GM19468 (cell line): ENCODE measurements around the gene CCDC51.
"Not testable (repeated sequence)": the region's sequence is repeated elsewhere in the genome, so short reads cannot be mapped to it uniquely, and the experiment has no call there.

Source experiments
- ATAC-seq: cut with Tn5 transposase; IDR thresholded peaks from one replicate; pipeline ENCODE4 v1.9.1; 2021; ENCODE audit warnings: mild to moderate bottlenecking, moderate library complexity, moderate number of reproducible peaks; ENCODE audit not compliant: unreplicated experiment; ENCODE audit errors: extremely low read depth

Gene CCDC51

DNA sequence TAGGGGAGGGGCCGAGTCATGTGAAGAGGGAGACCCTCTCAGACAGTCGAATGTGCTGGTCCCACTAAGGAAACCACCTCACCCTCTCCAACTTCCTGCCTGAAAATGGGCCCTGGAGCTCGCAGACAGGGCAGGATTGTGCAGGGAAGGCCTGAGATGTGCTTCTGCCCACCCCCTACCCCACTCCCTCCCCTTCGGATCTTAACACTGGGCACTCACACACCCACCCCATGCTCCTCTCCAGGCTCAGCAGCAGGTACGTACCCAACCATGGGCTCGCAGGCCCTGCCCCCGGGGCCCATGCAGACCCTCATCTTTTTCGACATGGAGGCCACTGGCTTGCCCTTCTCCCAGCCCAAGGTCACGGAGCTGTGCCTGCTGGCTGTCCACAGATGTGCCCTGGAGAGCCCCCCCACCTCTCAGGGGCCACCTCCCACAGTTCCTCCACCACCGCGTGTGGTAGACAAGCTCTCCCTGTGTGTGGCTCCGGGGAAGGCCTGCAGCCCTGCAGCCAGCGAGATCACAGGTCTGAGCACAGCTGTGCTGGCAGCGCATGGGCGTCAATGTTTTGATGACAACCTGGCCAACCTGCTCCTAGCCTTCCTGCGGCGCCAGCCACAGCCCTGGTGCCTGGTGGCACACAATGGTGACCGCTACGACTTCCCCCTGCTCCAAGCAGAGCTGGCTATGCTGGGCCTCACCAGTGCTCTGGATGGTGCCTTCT lies 26.6 kb upstream of the CCDC51 start:
- ATAC-seq, result no peak

GRCh38 chr3:48465531-48466378 lies 25.8 kb upstream of the CCDC51 start:
- ATAC-seq, result peak; percentile 80

GRCh38 chr3:48465237-48465530 lies 25.3 kb upstream of the CCDC51 start:
- ATAC-seq, result no peak

DNA sequence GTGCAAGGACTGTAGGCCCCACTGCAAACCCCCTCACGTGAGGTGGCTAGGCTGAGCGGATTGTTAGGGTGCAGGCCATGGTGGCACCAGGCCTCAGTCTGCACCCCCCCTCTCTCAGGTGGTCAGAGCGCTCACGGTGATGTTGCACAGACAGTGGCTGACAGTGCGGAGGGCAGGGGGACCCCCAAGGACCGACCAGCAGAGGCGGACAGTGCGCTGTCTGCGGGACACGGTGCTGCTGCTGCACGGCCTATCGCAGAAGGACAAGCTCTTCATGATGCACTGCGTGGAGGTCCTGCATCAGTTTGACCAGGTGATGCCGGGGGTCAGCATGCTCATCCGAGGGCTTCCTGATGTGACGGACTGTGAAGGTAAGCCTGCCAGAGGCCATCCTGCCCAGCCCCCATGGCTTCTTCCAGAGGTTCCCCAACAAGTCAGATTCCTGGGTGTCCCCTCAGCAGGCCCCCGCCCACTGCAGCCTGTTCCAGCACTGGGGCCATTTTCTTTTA lies 24.8 kb upstream of the CCDC51 start:
- no peak for ATAC-seq

DNA sequence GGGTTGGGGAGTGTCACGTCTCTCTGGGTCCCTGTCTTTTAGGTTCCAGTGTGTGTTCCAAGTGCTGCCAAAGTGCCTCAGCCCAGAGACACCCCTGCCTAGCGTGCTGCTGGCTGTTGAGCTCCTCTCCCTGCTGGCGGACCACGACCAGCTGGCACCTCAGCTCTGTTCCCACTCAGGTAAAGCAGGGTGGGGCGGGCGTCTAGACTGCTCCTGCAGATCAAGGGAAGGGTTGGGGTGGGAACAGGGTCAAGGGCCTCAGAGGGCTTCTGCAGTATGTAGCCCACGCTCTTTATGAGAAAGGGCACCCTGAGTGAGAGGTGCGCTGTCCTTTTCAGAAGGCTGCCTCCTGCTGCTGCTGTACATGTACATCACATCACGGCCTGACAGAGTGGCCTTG lies 23.8 kb upstream of the CCDC51 start:
- ATAC-seq, result no peak

- not testable (repeated sequence) for ATAC-seq
These were observed 21.8 kb upstream of the CCDC51 start for GRCh38 chr3:48461767-48462166.

DNA sequence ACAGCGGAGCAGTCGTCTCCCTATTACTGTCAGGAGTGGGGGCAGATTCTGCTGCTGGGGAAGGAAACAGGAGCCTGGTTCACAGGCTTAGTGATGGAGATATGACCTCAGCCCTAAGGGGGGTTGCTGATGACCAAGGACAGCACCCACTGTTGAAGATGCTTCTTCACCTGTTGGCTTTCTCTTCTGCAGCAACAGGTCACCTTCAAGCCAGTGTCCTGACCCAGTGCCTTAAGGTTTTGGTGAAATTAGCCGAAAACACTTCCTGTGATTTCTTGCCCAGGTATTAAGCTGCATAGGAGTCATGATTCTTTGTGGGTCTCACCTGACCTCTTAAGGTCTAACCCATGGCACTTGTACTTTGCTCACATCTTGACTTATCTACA lies 20.6 kb upstream of the CCDC51 start:
- ATAC-seq, result no peak

DNA sequence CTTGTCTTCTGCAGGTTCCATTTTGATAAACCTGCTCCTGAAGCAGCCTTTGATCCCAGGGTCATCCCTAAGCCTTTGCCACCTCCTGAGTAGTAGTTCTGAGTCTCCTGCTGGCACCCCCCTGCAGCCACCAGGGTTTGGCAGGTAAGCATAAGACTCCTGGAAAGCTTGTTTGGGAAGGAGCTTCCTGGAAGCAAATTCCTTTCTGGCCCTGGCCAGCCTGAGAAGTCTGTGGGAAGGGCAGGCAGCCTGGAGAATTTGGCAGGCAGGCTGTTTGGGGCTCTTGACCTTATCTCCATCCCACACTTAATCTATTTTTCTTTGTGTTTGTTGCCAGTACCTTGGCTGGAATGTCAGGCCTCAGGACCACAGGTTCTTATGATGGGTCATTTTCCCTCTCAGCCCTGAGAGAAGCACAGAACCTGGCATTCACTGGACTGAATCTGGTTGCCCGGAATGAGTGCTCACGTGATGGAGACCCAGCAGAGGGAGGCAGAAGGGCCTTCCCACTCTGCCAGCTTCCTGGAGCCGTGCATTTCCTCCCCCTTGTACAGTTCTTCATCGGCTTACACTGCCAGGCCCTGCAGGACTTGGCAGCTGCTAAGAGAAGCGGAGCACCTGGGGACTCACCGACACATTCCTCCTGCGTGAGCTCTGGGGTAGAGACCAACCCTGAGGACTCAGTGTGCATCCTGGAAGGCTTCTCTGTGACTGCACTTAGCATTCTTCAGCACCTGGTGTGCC lies 20.0 kb upstream of the CCDC51 start:
- ATAC-seq, result no peak

DNA sequence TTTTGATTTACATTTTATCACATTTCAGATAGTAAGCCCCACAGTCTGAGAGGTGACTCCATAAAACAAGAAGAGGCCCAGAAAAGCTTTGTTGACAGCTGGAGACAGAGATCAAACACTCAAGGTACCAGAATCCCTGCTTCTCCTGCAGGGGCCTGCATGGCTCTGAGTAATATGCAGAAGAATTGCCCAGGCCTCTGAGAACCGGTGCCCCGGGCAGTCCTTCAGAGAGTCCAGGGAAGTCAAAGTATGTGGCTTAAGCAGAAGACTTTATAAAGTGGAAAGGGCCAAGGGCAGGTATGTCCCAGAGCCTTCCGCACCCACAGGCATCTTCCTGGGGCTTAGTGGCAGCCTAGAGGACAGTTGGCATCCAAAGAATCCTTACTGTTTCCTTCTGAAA lies 19.4 kb upstream of the CCDC51 start:
- ATAC-seq, result no peak

- ATAC-seq, result no peak
These were observed 16.5 kb upstream of the CCDC51 start for GRCh38 chr3:48456456-48456855.

GRCh38 chr3:48451270-48451669 lies 11.4 kb upstream of the CCDC51 start:
- no peak for ATAC-seq

GRCh38 chr3:48446425-48447193 lies 6.7 kb upstream of the CCDC51 start, which contains the start of gene ATRIP:
ATRIP (plus strand) TSS chr3:48446737; CDS start chr3:48446846, 109 bp downstream.
- ATAC-seq, result peak; percentile 71

DNA sequence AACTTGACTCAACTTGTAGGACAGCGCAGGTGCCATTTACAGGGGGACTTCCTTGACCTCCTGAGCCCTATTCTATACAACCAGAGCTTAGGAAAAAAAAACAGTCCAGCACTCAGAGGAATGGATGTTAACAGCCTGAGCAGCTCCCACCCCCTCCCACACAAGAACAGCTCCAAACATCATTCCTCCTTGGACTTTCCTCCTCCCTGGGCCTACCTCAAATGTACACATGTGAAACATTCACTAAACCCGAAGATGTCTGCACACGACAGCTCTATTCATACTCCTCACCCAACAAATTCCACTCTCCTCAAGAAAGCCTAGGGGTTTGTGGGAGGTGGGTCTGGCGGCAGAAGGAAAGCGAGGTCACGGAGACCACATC lies 6.1 kb upstream of the CCDC51 start:
- ATAC-seq, result no peak

GRCh38 chr3:48445277-48445882 lies 5.5 kb upstream of the CCDC51 start:
- ATAC-seq, result no peak

DNA sequence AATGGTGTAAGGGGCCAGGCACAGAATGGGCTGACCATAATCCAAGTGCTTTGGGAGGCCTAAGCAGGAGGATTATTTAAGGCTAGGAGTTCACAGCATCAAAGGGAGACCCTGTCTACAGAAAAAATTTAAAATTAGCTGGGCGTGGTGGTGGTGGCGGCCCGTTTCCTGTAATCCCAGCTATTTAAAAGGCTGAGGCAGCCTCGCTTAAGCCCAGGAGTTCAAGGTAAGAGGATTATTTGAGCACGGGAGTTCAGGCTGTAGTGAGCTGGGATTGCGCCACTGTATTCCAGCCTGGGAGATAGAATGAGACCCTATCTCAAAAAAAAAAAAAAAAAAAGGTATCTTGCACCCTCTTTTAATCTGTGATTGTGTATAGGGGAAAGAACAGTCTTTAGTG lies 2.0 kb upstream of the CCDC51 start:
- ATAC-seq, result no peak

DNA sequence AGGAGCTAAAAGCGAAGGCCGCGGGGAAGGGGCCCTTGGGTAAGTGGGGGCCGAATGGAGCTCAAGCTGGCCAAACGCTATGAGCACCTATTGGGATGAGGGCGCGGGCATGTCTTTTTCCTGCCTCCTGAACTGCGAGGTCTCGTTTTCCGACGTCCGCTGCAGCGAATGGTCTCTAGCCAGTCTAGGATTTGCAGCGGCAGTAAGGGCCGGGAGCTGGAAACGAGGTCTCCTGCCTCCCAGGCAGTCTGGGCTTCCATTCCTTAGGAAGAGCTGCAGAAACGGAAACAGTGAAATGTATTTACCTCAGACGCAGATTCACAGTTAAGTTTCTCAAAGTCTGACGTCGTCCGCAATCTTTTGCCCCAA lies 655 bp upstream of the CCDC51 start:
- ATAC-seq, result no peak

- no peak for ATAC-seq
These were observed 2.1 kb downstream of the CCDC51 start for GRCh38 chr3:48437812-48438211.

GRCh38 chr3:48436855-48437254 lies 3.1 kb downstream of the CCDC51 start:
- no peak for ATAC-seq

DNA sequence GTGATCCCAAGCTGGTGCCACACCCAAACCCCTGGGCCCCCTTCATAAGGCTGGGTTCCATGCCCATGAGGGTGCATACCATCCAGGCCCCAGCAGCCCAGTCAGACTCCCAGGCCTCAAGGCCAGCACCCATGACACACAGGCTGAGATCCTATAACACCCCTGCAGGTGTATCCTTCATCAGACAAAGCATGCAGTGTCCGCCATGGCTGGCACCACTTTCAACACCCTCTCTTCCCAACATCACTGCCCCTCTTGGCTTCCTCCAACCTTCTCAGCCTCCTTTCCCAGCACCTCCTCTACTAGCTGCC lies 3.5 kb downstream of the CCDC51 start:
- no peak for ATAC-seq
